GM21619 (cell line): Measurements from ENCODE around the gene CIT.
A peak's percentile ranks its signal among the peaks of the same experiment; 100 is the strongest.

ENCODE experiments used
- ATAC-seq: cut with Tn5 transposase; IDR thresholded peaks from one replicate; pipeline ENCODE4 v1.9.1; 2021; ENCODE audit not compliant: unreplicated experiment

The CIT gene

GRCh38 chr12:119682639-119683252 lies 194.4 kb downstream of the CIT start:
- peak; percentile 41 for ATAC-seq

DNA sequence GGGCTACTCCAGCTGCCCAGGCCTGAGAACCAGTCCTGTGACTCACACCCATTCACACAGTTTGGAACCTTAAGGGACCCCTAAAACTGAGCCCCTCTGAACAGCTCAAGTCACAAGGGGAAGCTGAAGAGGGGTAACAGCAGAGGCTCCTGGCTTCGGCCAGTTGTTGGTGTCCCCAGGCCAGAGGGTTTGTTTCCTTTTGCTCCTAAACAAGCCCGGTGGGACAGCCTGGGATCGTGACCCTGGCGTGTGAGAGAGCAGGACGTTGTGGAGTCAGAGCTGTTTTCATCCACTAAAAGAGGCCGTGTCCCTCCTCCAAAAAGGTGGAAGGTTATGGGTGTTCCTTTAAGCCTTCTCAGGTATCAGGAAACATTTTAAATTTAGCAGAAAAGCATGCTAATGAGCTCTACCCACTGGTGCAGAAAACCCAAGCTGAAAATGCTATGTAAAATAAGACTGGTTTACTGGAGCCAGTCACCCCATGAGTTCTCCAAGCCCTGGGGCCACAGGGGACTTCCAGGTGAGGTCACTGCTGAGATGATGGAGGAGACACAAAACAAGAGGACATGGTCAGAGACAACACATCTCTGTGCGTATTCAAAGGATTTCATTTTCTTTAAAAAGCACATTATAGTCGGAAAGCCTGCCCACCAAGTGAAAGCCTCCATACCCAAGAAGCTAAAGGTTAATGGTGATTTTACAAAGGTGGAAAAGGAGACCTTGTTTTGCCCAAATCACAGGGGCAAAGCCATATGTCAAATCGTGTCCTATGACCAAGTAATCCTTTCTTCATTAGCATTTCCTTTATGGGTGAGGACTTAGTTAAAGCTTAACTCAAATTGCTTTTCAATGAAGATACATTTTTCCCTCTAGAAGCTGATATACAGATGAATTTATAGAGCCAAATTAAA lies 195.1 kb downstream of the CIT start:
- peak; percentile 82 for ATAC-seq

DNA sequence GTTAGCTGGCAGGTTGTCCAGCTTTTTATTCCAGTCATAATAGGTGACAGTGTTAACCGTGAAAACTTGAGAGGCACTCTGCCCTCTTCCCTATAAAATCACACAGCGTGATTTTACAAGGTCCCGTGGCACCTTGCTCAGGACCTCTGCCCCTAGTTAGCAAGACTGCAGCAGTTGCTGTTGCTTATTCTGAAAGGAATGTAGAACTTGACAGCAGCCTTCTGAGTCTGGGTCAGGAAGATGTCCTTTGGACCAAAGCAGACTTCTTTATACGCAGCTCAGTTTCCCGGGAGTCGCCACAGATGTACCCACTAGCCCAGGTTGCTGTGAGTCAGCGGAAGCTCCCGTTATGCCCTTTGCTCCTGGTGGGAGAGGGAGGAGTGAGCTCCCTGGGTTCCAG lies 196.0 kb downstream of the CIT start:
- no peak for ATAC-seq

DNA sequence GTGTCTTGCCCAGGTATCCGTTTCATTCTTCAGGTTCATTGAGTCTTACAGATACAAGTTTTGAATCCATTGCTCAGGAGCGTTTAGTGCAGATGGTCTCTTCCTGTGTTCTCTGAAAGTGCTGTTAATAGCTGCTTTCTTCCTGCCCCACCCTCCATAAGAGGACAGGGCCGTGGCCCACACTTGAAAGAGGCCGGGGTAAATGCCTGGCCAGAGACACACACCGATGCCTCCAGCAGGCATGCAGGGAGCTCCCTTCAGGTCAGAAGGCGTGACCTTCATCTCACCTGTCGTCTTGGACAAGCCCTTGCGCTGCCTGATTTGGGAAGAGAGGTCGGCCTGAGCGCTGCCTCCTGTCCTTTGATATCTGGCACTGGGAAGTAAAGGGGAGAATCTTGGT lies 197.6 kb downstream of the CIT start:
- ATAC-seq = no peak

DNA sequence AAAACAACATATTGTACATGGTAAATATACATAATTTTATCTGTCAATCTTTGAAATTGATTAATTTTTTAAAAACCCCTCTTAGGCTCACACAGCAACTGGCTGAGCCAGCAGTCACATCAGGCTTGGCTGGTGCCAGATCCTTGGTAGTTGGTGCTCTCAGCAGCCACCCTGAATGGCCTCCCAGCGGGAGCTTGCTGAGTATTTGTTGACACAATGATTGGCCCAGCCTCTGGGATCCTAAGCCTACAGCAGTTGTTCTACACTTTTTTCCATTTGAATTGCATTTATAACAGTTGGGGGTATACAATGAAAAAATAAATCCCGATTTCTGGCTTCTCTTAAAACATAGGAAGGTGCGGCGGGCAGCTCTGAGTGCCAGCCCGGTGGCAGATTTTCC lies 198.0 kb downstream of the CIT start:
- no peak for ATAC-seq

DNA sequence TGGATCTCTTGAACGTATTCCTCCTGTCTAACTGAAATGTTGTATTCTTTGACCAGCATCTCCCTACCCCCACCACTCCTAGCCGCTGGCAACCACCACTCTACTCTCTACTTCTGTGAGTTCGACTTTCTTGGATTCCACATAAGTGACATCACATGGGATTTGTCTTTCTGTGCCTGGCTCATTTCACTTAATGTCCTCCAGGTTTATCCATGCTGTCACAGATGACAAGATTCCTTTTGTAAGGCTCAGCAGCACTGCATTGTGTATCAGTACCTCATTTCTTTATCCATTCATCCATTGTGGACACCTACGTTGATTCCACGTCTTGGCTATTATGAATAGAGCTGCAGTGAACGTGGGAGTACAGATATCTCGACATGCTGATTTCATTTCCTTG lies 198.7 kb downstream of the CIT start:
- no peak for ATAC-seq

- no peak for ATAC-seq
Observed at GRCh38 chr12:119676573-119676972, 200.5 kb downstream of the CIT start.

DNA sequence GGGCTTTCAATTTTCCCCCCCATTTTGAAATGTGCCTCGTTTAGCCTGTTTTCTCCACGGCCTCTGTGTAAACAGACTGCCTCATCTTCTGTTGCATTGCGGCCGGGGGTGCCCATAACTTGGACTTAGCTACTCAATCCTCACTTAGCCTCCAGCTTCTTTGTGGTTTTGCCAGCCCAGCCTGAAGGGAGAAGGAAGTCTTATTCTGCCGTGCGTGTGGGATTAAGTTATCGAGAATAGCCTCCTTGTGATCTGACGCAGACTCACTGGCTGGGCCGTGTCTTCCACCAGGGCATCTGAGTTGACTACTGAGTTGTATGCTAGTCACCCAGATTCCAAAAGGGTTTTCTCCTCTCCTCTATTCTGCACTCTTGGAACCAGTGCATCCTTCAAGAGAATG lies 201.1 kb downstream of the CIT start:
- no peak for ATAC-seq

GRCh38 chr12:119674560-119674959 lies 202.6 kb downstream of the CIT start:
- no peak for ATAC-seq

- ATAC-seq = no peak
Observed at GRCh38 chr12:119673634-119674033, 203.5 kb downstream of the CIT start.

DNA sequence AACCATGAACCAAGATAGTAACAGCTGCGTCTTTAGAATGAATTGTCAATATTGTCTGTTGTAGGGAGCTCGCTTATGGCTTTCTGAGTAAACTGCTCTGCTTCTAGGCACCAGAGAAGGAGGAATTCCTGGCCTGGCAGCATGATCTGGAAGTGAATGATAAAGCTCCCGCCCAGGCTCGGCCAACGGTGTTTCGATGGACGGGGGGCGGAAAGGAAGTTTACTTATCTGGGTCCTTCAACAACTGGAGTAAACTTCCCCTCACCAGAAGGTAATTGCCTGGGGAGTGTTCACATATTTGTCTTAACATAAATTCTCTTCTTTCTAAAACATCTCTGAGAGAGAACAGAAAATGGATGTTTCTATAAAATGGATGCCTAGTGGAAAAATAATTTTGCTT lies 204.9 kb downstream of the CIT start:
- no peak for ATAC-seq

- ATAC-seq = no peak
Observed at GRCh38 chr12:119671070-119671469, 206.1 kb downstream of the CIT start.

- no peak for ATAC-seq
Observed at GRCh38 chr12:119669744-119670472, 207.2 kb downstream of the CIT start.

DNA sequence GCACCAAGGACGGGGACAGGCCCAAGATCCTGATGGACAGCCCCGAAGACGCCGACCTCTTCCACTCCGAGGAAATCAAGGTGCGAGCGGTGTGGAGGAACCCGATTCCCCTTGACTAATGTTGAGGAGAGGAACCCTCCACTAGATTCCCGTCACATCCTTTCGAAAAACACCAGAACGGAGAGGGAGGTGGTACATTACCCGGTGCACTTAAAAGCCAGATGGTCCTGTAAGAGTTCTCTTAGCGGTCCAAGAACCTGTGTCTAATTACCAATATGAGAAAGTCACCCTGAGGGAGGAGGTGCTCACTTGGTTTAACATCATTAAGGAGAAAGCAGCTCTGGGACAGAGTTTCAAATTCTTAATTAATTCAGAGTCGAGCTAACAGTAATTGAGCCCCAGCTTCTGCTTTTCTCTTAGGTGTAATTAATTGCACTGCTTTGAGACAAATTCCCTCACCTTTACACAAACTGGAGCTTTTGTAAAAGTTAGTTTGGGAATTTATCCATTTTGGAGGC lies 208.7 kb downstream of the CIT start:
- no peak for ATAC-seq

GRCh38 chr12:119667577-119668323 lies 209.4 kb downstream of the CIT start, which contains the start of gene PRKAB1:
PRKAB1 (plus strand) TSS chr12:119668133; CDS start chr12:119668245, 112 bp downstream.
- ATAC-seq = peak; percentile 94

- ATAC-seq = peak; percentile 11
Observed at GRCh38 chr12:119666900-119667576, 210.1 kb downstream of the CIT start.

DNA sequence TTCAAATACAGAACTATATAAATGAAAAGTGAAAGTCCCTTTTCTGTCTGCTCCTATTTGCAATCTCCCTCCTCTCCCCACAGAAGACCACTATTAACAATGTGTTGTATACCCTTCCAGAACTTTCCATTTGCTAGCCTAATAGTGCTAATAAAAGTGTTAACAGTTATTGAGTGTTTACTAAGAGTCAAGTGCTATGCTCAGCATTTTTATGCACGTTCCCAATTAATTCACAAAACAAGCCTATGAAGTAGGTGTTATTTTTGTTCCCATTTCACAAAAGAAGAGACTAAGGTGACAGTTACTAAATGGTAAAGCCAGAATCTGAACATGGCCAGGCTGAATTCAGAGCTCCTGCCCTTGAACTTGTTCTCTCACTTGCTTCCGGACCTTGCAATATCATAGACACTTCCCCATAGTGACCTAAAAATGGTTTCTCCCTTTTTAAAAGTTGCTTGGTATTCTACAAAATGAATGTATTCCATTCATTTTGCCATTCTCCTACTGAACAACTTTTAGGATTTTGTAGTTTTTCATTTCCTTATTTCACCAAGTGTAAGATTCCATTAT lies 210.8 kb downstream of the CIT start:
- ATAC-seq = no peak

- no peak for ATAC-seq
Observed at GRCh38 chr12:119665164-119665929, 211.8 kb downstream of the CIT start.

DNA sequence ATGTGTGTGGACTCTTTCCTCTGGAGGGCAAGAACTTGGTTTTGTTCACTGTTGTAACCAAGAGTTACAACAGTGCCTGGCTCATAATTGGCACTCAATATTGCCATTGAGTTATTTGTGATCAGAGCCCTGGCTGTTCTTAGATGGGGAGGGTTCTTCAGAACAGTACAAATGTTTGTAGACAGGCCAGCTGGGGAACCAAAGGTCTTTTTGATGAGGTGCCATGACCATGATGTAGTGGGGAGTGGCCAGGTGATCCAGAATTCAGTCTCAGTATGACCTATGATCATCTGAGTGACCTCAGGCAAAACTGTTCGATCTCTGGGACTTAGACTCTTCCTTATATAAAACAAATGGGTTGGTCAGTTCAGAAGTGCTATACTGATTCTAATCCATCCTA lies 212.5 kb downstream of the CIT start:
- ATAC-seq = no peak
